ENCODE measurements around the gene PLPPR2.

The PLPPR2 gene

DNA sequence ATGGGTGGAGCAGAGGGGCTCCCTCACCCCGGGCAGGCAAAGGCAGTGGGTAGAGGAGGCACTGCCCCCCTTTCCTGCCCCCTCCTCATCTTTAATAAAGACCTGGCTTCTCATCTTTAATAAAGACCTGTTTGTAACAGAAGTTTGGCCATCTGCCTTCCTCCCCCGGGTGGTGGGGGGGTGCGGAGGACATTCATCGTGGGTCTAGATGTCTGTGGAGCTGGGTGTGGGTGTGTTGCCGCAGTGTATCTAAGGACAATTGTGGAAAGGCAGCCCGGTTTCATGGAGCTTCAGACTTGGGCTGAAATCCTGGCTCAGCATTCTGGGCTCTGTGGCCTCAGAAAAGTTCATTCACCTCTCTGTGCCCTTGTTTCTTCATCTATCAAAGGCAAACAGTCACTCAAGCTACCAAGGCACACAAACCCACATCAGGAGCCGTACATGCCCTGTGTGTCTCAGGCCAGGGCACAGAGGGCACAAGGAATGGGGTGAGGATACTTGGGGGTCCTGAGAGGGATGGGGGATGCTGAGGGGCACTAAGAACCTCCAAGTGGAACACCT is 10.4 kb downstream of the PLPPR2 start:
- DNase-seq (ENCODE audit: low read depth): no peak
- TF ChIP-seq, protein P1, sequence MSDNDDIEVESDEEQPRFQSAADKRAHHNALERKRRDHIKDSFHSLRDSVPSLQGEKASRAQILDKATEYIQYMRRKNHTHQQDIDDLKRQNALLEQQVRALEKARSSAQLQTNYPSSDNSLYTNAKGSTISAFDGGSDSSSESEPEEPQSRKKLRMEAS (IDR thresholded peaks at IDR 0.05; ENCODE audit: low read depth, low read length): no peak
- TF ChIP-seq POLR2A (IDR thresholded peaks at IDR 0.05; ENCODE audit: extremely low read depth, insufficient read length): no peak
- TF ChIP-seq, protein P2, sequence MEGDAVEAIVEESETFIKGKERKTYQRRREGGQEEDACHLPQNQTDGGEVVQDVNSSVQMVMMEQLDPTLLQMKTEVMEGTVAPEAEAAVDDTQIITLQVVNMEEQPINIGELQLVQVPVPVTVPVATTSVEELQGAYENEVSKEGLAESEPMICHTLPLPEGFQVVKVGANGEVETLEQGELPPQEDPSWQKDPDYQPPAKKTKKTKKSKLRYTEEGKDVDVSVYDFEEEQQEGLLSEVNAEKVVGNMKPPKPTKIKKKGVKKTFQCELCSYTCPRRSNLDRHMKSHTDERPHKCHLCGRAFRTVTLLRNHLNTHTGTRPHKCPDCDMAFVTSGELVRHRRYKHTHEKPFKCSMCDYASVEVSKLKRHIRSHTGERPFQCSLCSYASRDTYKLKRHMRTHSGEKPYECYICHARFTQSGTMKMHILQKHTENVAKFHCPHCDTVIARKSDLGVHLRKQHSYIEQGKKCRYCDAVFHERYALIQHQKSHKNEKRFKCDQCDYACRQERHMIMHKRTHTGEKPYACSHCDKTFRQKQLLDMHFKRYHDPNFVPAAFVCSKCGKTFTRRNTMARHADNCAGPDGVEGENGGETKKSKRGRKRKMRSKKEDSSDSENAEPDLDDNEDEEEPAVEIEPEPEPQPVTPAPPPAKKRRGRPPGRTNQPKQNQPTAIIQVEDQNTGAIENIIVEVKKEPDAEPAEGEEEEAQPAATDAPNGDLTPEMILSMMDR (IDR thresholded peaks at IDR 0.05; ENCODE audit: low read depth, low read length): no peak
- TF ChIP-seq MYC (IDR thresholded peaks at IDR 0.05; ENCODE audit: low read depth, low read length): no peak
- no peak overlapping the region for H3K4me3 ChIP-seq (ENCODE audit: low read depth, low read length)

DNA sequence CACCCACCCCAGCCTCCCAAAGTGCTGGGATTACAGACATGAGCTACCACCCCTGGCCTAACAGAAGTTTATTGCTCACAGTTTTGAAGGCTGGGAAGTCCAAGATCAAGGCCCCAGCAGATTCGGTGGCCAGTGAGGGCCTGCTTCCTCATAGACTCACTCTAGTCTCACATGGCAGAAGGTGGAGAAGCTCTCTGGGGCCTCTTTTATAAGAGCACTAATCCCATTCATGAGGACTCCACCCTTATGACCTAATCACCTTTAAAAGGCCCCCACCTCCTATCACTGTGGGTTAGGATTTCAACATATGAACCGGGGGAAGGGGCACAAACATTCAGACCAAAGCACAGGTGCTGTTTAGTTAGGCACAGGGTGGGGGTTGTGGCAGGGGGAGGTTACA is 12.3 kb downstream of the PLPPR2 start:
- H3K4me3 ChIP-seq (ENCODE audit: low read depth, low read length): no peak overlapping the region
- TF ChIP-seq, protein P2 (IDR thresholded peaks at IDR 0.05; ENCODE audit: low read depth, low read length): no peak
- TF ChIP-seq, protein P1 (IDR thresholded peaks at IDR 0.05; ENCODE audit: low read depth, low read length): no peak
- TF ChIP-seq MYC (IDR thresholded peaks at IDR 0.05; ENCODE audit: low read depth, low read length) (no peak), POLR2A (IDR thresholded peaks at IDR 0.05; ENCODE audit: extremely low read depth, insufficient read length) (no peak)
- DNase-seq (ENCODE audit: low read depth): no peak

DNA sequence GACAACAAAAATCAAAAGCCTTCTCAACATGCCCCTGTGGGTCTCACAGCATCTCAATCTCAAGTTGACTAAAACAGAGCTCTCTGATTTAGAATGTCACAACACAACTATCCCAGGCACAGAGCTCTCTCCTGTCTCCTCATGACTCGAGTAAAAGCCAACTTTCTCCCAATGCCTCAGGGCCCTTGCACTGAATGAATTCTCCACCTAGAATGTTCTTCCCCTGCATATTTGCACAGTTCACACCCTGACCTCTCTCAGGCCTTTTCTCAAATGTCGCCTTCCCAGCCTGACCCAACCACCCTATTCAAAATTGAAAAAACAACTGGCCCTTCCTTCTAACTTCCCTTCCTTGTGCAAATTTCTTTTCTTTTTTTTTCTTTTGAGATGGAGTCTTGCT is 15.5 kb downstream of the PLPPR2 start:
- DNase-seq (ENCODE audit: low read depth): no peak
- no peak overlapping the region for H3K4me3 ChIP-seq (ENCODE audit: low read depth, low read length)
- TF ChIP-seq POLR2A (IDR thresholded peaks at IDR 0.05; ENCODE audit: extremely low read depth, insufficient read length) (no peak), MYC (IDR thresholded peaks at IDR 0.05; ENCODE audit: low read depth, low read length) (no peak)
- TF ChIP-seq, protein P1 (IDR thresholded peaks at IDR 0.05; ENCODE audit: low read depth, low read length): no peak
- TF ChIP-seq, protein P2 (IDR thresholded peaks at IDR 0.05; ENCODE audit: low read depth, low read length): no peak

DNA sequence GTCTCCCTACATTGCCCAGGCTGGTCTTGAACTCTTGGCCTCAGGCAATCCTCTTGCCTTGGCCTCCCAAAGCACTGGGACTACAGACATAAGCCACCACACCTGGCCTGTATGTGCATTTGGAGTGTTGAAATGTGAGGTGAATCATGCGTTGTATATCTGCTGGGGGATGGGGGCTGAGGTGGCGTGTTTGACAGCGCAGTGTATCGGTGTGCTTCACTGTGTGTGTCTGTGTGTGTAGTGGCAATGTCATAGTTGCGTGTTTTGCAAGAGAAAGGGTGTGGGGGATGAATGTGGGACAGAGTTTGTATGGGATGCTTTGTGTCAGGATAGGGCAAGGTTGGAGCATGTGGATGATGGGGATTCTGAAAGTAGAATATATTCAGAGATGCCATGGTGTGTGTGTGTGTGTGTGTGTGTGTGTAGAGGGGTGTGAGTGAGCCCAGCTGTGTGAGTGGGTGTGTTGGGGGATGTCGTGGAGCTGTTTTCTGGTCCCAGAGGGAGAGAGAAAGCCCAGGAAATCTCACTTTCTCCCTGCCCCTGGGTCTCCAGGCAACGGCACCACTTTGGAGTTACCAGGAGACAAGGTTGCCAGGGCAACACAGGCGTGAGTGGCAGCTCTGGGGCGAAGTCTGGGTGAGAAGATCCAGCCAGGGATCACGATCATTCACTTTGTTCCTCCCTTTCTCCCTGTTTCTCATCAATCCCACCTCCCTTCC is 18.1 kb downstream of the PLPPR2 start:
- DNase-seq (ENCODE audit: low read depth): peak; percentile 43
- TF ChIP-seq MYC (IDR thresholded peaks at IDR 0.05; ENCODE audit: low read depth, low read length) (no peak), POLR2A (IDR thresholded peaks at IDR 0.05; ENCODE audit: extremely low read depth, insufficient read length) (no peak)
- TF ChIP-seq, protein P2 (IDR thresholded peaks at IDR 0.05; ENCODE audit: low read depth, low read length): no peak
- TF ChIP-seq, protein P1 (IDR thresholded peaks at IDR 0.05; ENCODE audit: low read depth, low read length): no peak
- H3K4me3 ChIP-seq (ENCODE audit: low read depth, low read length): peak overlapping the region; percentile 60

DNA sequence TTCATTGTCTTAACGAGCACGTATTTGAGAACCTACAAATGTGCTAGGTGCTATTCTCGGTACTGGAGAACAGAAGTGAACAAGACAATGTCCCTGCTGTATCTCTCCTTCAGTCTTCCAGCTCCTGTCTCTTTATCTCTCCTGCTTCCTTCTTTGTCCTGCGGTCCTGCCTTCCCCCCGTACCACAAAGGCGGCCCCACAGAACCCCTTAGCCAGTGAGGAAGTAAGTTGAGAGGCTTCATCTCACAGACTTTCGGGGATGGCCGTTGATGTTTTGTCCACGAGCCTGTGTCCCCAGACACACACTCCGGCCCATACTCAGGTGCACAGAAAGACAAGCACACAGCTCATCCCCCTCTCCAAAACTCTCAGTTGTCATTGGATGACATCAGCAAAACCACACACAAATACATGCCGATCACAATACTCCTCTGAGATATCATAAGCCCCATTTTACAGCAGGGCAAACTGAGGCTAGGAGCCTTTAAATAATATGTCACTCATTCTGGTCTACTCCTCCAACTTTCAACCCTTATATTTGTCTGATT is 18.7 kb downstream of the PLPPR2 start:
- no peak for TF ChIP-seq MYC (IDR thresholded peaks at IDR 0.05; ENCODE audit: low read depth, low read length)
- TF ChIP-seq, protein P2 (IDR thresholded peaks at IDR 0.05; ENCODE audit: low read depth, low read length): no peak
- H3K4me3 ChIP-seq (ENCODE audit: low read depth, low read length): peak overlapping the region; percentile 60
- peak; percentile 60 for DNase-seq (ENCODE audit: low read depth)
